Tibial artery (tissue), 4 donors: Measurements from ENCODE around the gene GOLGB1.

Source experiments
- DNase-seq, 2 donors: peaks; one replicate each; pipeline ENCODE4 v3.0.0-alpha.2; 2019
- H3K27ac ChIP-seq, 2 donors: fragments of 200-600 bp; sonication (generic) in 1 of 2; 1 replicate in 1 of 2; 2 replicates in 1 of 2; pipeline ENCODE4 v1.5.1; 2018 to 2019; ENCODE audit warnings: mild to moderate bottlenecking in 1 of 2
- H3K27me3 ChIP-seq, 2 donors: fragments of 200-600 bp; sonication (generic) in 1 of 2; one replicate each; pipeline versions ENCODE4 v1.5.1 to v1.6.0; 2016 to 2019
- H3K36me3 ChIP-seq, 3 donors: fragments of 200-600 bp; sonication (generic) in 2 of 3; one replicate each; pipeline ENCODE4 v1.5.1; 2016 to 2019; ENCODE audit warnings: mild to moderate bottlenecking in 2 of 3
- H3K4me1 ChIP-seq, 4 donors: fragments of 200-600 bp; sonication (generic) in 2 of 4; 1 replicate in 3 of 4; 2 replicates in 1 of 4; pipeline ENCODE4 v1.5.1; 2016 to 2019
- H3K4me3 ChIP-seq, 2 donors: fragments of 200-600 bp; sonication (generic) in 1 of 2; 1 replicate in 1 of 2; 2 replicates in 1 of 2; pipeline ENCODE4 v1.5.1; 2018 to 2019; ENCODE audit warnings: mild to moderate bottlenecking in 2 of 2
- H3K9me3 ChIP-seq, 3 donors: fragments of 200-600 bp; sonication (generic) in 1 of 3; one replicate each; pipeline ENCODE4 v1.5.1; 2016 to 2019
- CTCF ChIP-seq, 2 experiments: fragments of 200-600 bp in 1 of 2; fragments of 450-650 bp in 1 of 2; IDR thresholded peaks; one replicate each; pipeline ENCODE4 v1.5.1; 2017 to 2019; ENCODE audit warnings: antibody characterized with exemption in 2 of 2, mild to moderate bottlenecking in 1 of 2, moderate library complexity in 1 of 2
- intact Hi-C: fragments of 100-400 bp; cut with DNase I; formaldehyde crosslinking; loops from one replicate; pipeline ENCODE4 v1.15.0; 2023; ENCODE audit warnings: low total_unique reads

The GOLGB1 gene

GRCh38 chr3:121654493-121655385 lies 94.8 kb downstream of the GOLGB1 start:
- Histone ChIP-seq H3K27ac (no peak overlapping the region), H3K36me3 (no peaks in the 10 kb centered on the region), H3K4me3 (no peak overlapping the region), H3K27me3 (no peaks in the 10 kb centered on the region), H3K4me1 (peaks cover 0 to 8% (median 0%) of the 10 kb centered on the region in 4 donors), H3K9me3 (no peaks in the 10 kb centered on the region)
- intact Hi-C loops: no loop called here
- TF ChIP-seq CTCF (IDR thresholded peaks at IDR 0.05): no peak
- DNase-seq: no peak

- Histone ChIP-seq H3K4me3 (no peak overlapping the region), H3K4me1 (peaks cover 0 to 28% (median 8%) of the 10 kb centered on the region in 4 donors), H3K9me3 (no peaks in the 10 kb centered on the region), H3K27ac (peak overlapping the region in 1 of 2 donors; percentile 9), H3K36me3 (no peaks in the 10 kb centered on the region), H3K27me3 (no peaks in the 10 kb centered on the region)
- DNase-seq: no peak
- TF ChIP-seq CTCF (IDR thresholded peaks at IDR 0.05): no peak
- intact Hi-C loops: no loop called here
These were observed 97.9 kb downstream of the GOLGB1 start for GRCh38 chr3:121651684-121652083.

GRCh38 chr3:121649645-121650044 lies 99.9 kb downstream of the GOLGB1 start:
- H3K27me3 ChIP-seq: no peaks in the 10 kb centered on the region
- H3K9me3 ChIP-seq: no peaks in the 10 kb centered on the region
- no peak for TF ChIP-seq CTCF (IDR thresholded peaks at IDR 0.05)
- no peak for DNase-seq
- no peak overlapping the region for H3K4me3 ChIP-seq
- intact Hi-C loops: no loop called here
- peak overlapping the region; percentile 61 to 76 for H3K27ac ChIP-seq
- H3K4me1 ChIP-seq: peaks cover 0 to 28% (median 8%) of the 10 kb centered on the region in 4 donors
- H3K36me3 ChIP-seq: no peaks in the 10 kb centered on the region

GRCh38 chr3:121648219-121648958 lies 101.2 kb downstream of the GOLGB1 start:
- peaks cover 0 to 5% (median 0%) of the 10 kb centered on the region in 3 donors for H3K36me3 ChIP-seq
- no peaks in the 10 kb centered on the region for H3K27me3 ChIP-seq
- DNase-seq: no peak
- no peak overlapping the region for H3K4me3 ChIP-seq
- peak; percentile 7 to 44 for TF ChIP-seq CTCF (IDR thresholded peaks at IDR 0.05)
- intact Hi-C loops: no loop called here
- H3K9me3 ChIP-seq: no peaks in the 10 kb centered on the region
- H3K27ac ChIP-seq: peak overlapping the region; percentile 61 to 76
- H3K4me1 ChIP-seq: peaks cover 0 to 28% (median 8%) of the 10 kb centered on the region in 4 donors

GRCh38 chr3:121645054-121645453 lies 104.5 kb downstream of the GOLGB1 start:
- no peak overlapping the region for H3K4me3 ChIP-seq
- no peak for TF ChIP-seq CTCF (IDR thresholded peaks at IDR 0.05)
- H3K4me1 ChIP-seq: peaks cover 0 to 21% (median 8%) of the 10 kb centered on the region in 4 donors
- no peaks in the 10 kb centered on the region for H3K9me3 ChIP-seq
- H3K27ac ChIP-seq: no peak overlapping the region
- intact Hi-C loops: no loop called here
- peaks cover 0 to 13% (median 0%) of the 10 kb centered on the region in 3 donors for H3K36me3 ChIP-seq
- no peak for DNase-seq
- no peaks in the 10 kb centered on the region for H3K27me3 ChIP-seq
